Measurements from ENCODE around the gene IFI35.
"Not testable (repeated sequence)": the region's sequence is repeated elsewhere in the genome, so short reads cannot be mapped to it uniquely, and the experiment has no call there.

DNA sequence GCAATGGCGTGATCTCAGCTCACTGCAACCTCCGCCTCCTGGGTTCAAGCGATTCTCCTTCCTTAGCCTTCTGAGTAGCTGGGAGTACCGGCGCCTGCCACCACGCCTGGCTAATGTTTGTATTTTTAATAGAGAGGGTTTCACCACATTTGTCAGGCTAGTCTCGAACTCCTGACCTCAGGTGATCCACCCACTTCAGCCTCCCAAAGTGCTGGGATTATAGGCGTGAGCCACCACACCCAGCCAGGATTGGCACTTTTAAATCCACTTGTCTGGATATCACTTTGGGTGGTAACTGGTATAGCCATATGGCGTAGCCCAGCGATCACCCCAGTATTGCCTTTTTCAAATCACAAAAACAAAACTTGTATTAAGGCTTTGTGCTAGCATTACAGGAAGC, 12.7 kb upstream of the IFI35 start:
- not testable (repeated sequence) for TF ChIP-seq REST (IDR thresholded peaks at IDR 0.05; ENCODE audit: low read depth, low read length); CTCF (IDR thresholded peaks at IDR 0.05); GABPA (IDR thresholded peaks at IDR 0.05; ENCODE audit: low read depth); POLR2AphosphoS5 (IDR thresholded peaks at IDR 0.05; ENCODE audit: low read depth, low read length); USF2 (IDR thresholded peaks at IDR 0.05; ENCODE audit: borderline replicate concordance, low read depth, low read length); TEAD4 (IDR thresholded peaks at IDR 0.05; ENCODE audit: borderline replicate concordance, insufficient read depth)
- TF ChIP-seq, protein P1, sequence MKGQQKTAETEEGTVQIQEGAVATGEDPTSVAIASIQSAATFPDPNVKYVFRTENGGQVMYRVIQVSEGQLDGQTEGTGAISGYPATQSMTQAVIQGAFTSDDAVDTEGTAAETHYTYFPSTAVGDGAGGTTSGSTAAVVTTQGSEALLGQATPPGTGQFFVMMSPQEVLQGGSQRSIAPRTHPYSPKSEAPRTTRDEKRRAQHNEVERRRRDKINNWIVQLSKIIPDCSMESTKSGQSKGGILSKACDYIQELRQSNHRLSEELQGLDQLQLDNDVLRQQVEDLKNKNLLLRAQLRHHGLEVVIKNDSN (IDR thresholded peaks at IDR 0.05; ENCODE audit: borderline replicate concordance, low read depth) = not testable (repeated sequence)

Measured in SK-N-SH (cell line).